Right renal pelvis (tissue), 4 donors: Measurements from ENCODE around the gene ESCO1. TPM values are rescaled to one million over a fixed set of nuclear protein-coding genes. Genes with fewer than 3 reads are reported as not detected.
"Not testable (repeated sequence)": the region's sequence is repeated elsewhere in the genome, so short reads cannot be mapped to it uniquely, and the experiment has no call there.

Source experiments
- DNase-seq, 4 donors: peaks; one replicate each; pipeline ENCODE4 v3.0.0-alpha.2; 2013; ENCODE audit warnings: low read depth in 4 of 4, low spot score in 3 of 4, missing footprints in 1 of 4
- polyA plus RNA-seq, 4 donors: library from polyadenylated mRNA; unstranded; fragments of 120-200 nt; gene quantifications; one replicate each; pipeline ENCODE4 v1.2.1, GENCODE V29; 2013; ENCODE audit not compliant: insufficient read length in 4 of 4

Gene ESCO1
- polyA plus RNA-seq, result 10 to 100 TPM; 26.8 to 32.9 (median 31.1) TPM

- peak; percentile 89 to 94 (median 92) for DNase-seq
These were observed at the start of gene ESCO1 for GRCh38 chr18:21600526-21601410. Gene ESCO1 (minus strand): TSS chr18:21600704. CDS start chr18:21574843, 25,861 bp downstream.

DNA sequence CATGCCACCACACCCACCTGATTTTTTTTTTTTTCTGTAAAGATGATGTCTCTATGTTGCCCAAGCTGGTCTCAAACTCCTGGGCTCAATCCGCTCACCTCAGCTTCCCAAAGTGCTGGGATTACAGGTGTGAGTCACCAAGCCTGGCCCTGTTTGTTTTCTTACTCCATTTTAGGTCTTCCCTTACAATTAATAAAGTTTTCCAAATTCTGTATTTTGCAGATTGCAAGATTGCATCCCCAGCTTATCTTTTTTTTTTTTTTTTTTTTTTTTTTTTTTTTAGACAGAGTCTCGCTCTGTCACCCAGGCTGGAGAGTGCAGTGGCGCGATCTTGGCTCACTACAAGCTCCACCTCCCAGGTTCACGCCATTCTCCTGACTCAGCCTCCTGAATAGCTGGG, 39.9 kb upstream of the ESCO1 start:
- DNase-seq, result not testable (repeated sequence)

- DNase-seq, result no peak
These were observed 38.3 kb upstream of the ESCO1 start for GRCh38 chr18:21638822-21639221.

- DNase-seq, result no peak
These were observed 36.3 kb upstream of the ESCO1 start for GRCh38 chr18:21636769-21637168.

- no peak for DNase-seq
These were observed 34.2 kb upstream of the ESCO1 start for GRCh38 chr18:21634588-21635199.

- no peak for DNase-seq
These were observed 31.9 kb upstream of the ESCO1 start for GRCh38 chr18:21632393-21632792.

- no peak for DNase-seq
These were observed 28.8 kb upstream of the ESCO1 start for GRCh38 chr18:21629089-21629832.

DNA sequence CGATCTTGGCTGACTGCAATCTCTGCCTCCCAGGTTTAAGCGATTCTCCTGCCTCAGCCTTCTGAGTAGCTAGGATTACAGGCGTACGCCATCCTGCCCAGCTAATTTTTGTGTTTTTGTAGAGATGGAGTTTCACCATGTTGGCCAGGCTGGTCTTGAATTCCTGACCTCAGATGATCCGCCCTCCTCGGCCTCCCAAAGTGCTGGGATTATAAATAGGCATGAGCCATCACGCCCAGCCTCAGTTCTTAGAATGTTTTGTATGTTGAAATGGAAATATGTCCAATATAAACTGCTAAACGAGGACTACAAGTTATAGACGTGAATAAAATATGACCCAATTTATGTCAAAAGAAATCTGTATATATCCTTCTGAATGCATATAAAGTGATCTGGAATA, 21.1 kb upstream of the ESCO1 start:
- DNase-seq, result not testable (repeated sequence)

DNA sequence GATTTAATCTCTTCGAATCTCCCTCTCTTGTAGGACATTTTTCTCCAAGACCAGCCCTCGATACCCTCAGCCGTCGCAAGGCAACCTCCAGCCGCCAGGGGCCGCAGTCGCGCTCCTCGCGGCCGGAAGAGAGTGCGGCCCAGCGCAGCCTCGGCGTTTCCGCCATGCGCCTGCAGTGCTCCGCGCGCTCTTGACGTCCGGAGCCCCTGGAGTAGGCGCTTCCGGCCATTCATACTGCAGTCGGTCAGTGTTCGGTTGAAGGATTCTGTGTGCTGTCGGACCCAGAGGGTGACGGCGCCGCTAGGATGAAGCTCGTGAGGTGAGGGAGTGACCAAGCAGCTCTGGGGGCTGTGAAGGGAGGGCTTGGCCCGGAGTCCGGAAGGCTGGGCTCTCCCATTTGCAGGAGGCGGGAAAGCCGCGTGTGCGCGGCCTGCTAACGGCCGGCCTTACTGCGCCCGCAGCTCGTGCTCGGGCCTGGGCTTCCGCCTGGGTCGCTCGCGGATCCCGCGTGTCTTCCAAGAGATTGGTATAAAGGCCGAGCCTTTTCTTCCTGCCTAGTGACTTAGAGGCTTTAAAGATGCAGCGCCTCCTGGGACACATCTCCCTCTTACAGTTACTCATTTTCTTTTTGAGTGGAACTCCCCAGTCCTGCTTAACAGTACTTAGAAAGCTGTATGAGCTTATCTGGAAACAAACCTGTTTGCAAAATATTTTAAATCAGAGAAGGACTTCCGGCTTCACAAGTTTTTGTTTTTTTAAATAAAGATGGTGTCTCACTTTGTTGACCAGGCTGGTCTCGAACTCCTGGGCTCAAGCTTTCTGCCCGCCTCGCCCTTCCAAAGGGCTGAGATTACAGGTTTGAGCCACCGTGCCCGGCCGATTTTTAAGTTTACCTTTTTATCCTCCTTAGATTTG, 11.9 kb upstream of the ESCO1 start, which contains the start of gene SNRPD1:
SNRPD1 (plus strand) TSS at position 190 of the 915 bp plus-strand sequence; CDS start at position 306, 116 bp downstream.
- DNase-seq, result peak; percentile 79 to 89 (median 84)

DNA sequence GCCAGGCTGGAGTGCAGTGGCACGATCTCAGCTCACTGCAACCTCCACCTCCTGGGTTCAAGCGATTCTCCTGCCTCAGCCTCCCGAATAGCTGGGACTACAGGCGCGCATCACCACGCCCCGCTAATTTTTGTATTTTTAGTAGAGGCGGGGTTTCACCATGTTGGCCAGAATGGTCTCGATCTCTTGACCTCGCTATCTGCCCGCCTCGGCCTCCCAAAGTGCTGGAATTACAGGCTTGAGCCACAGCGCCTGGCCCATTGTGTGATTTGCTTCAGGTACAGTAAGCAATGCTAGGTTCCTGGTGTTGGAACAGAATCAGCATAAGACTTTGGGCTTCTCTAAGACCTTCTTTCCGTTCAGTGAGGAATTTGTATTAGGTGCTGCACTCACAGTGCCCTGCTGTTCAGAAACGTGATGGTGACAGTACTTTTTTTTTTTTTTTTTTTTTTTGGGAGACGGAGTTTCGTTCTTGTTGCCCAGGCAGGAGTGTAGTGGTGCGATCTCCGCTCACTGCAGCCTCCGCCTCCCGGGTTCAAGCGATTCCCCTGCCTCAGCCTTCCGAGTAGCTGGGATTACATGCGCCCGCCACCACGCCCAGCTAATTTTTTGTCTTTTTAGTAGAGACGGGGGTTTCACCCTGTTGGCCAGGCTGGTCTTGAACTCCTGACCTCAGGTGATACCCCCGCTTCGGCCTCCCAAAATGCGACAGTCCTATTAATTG, 11.1 kb upstream of the ESCO1 start:
- not testable (repeated sequence) for DNase-seq

- DNase-seq, result no peak
These were observed 4.7 kb upstream of the ESCO1 start for GRCh38 chr18:21605213-21605612.

GRCh38 chr18:21604671-21605070, 4.2 kb upstream of the ESCO1 start:
- DNase-seq, result no peak

DNA sequence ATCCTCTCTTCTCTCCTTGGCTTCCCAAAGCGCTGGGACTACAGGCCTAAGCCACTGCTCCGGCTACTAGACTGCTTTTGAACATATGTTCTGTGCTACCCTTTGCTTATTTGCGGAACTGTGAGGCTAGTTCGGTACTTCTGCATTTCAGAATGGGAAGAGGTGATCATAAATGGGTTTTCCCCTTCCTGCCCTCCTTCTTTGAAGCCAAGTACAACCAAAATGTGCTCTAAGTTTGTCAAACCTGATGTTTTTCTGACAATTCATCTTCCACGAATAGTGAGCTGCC, 1.7 kb upstream of the ESCO1 start:
- no peak for DNase-seq

GRCh38 chr18:21599585-21600525, 649 bp downstream of the ESCO1 start:
- peak in 1 of 4 donors; percentile 17 for DNase-seq

DNA sequence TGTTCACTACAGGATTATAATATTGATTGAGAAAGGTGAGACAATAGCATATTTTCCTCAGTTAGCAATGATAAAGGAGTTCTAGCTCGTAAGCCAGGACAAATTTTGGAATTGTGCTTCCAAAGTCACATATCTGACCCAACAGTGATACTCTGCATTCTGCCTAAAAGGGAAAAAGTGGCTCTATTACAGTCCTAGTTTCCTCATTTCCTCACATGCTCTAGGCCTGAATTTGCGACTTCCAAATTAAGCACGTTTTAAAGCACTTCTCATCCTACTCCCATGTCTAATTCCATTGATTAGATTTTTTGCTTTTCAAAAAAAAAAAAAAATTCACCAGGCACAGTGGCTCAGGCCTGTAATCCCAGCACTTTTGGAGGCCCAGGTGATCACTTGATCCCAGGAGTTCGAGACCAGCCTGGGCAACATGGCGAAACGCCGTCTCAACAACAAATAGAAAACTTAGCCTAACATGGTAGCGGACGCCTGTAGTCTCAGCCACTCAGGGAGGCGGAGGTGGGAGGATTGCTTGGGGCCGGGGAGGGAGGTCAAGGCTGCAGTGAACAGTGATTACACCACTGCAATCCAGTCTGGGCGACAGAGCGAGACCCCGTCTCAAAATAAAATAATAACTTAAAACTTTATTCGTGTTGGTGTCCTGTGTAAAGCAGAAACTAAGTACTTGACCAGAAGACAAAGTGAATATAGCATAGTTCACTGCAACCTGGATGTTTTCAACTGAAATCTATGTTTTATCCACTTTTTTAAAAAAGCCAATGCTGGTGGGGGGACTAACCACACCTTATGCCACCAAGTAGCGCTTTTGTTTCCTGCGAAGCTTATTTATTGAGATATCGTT, 1.5 kb downstream of the ESCO1 start:
- peak in 2 of 4 donors; percentile 5 to 17 for DNase-seq

- no peak for DNase-seq
These were observed 2.9 kb downstream of the ESCO1 start for GRCh38 chr18:21597620-21598019.

- no peak for DNase-seq
These were observed 6.8 kb downstream of the ESCO1 start for GRCh38 chr18:21593540-21594257.
